Epidermal melanocyte (primary cell): ENCODE data around the gene STX1A.

Experiments used
- DNase-seq: peaks from one replicate; pipeline ENCODE4 v3.0.0; 2011; ENCODE audit warnings: low spot score; ENCODE audit not compliant: insufficient read length

The STX1A gene

DNA sequence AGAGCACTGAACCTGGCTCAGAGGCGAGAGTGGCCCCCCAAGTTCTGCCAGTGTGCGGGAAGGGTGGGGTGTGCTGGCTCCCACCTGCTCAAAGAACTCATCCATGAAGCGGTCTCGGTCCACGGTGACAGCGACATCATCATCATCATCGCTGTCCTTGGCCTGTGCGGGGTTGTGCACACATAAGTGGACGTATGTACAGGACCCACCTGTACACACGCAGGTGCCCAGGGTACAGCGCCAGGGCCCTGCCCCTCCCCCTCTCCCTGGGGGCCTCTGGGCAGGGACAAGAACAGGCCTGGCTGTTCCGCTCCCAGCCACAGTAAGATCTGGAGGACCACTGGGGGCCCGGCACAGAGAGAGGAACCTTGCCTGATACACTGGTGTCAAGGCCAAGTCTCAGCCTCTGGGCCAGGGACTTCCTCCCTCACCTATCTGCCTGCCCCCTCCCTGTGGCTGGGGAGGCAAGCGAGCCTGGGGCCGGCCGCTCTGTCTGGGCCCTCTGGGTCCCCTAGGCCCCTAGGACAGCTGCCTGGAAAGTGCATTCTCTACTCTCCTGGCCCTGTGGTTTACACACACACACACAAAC, 10.4 kb downstream of the STX1A start:
- DNase-seq = no peak

DNA sequence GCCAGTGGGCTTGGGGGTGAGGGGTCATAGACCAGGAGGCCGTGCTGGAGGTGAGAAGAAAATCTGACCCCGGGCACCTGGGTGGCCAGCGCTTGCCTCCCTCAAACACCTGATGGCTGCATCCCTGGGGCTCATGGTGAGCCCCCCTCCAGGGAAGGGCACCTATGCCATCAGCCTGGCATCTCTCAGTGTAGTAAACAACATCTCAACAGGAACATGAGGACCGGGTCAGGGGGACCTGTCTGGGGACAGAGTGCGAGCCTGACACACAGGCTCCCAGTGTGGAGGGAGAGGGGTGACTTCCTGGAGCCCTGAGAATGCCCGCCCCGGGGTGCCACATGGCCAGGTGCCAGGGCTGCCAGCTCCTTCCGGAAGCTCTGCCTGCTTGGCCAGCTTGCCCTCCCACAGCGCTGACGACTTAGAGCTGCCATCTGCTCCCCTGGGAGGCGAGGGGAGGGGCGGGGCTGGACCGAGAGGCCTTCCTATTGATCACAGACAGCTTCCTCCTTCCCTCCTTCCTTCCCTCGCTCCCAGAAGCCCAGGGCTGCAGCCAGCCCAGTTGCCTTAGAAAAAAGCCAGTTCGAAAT, 12.3 kb downstream of the STX1A start:
- DNase-seq = peak; percentile 40

DNA sequence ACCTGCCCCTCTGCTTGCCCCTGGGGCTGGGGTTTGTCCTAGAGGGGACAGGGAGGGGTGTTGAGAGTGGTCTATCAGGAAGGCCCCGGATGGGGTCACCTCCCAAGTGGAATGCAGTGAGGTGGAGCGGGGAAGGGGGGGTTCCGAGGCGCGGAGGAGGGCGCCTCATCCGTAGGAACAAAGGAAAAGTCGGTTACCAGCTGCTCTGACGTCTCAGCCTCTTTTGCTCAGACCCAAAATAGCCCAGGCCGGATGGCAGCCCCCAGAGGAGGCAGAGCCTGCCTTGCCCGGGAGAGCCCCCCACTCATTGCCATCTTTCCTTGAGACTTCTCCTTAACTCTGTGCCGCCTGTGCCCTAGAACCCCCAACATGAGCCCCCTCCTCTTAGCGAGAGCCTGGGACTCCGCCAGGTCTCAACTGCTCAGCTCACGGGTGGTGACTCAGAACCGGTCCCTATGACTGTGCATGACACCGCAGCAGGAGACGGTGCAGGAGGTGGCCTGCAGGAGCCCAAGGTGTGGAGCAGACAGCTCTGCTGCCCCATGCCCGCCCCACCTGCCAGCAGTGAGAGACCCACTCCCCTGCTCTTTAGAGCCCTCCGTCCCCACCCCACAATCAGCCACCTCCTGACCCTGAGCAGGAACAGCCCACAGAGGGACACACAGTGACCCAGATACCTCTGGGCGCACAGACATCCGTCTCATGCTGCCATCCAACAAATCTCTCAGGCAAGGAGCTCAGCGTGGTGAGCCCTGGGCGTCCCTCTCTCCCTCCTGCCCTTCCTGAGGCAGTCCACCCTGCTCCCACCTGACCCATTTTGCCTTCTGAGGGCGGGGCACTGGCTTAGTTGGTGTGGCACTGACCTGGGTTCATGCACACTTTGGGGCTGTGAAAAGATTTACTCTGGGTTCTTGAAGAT, 13.1 kb downstream of the STX1A start:
- peak; percentile 17 for DNase-seq

DNA sequence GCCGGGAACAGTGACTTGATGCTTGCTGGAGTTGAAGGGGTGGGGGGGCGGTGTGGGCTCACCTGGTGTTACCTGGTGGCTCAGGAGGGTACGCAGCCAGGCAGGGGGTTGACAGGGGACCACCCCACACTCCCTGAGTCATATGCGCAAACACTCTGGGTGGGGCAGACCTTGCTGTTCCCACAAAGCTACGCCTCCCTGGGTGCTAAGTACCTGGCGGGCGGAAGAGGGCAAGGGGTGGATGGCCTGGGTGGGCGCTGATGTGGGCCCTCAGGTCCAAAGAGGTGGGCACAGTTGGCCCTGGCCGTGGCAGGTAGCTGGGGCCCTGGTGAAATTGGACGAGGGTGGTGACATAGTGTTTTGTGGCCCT, 13.9 kb downstream of the STX1A start:
- no peak for DNase-seq

- DNase-seq = peak; percentile 17
Measured at GRCh38 chr7:73704640-73705550, 14.6 kb downstream of the STX1A start.

DNA sequence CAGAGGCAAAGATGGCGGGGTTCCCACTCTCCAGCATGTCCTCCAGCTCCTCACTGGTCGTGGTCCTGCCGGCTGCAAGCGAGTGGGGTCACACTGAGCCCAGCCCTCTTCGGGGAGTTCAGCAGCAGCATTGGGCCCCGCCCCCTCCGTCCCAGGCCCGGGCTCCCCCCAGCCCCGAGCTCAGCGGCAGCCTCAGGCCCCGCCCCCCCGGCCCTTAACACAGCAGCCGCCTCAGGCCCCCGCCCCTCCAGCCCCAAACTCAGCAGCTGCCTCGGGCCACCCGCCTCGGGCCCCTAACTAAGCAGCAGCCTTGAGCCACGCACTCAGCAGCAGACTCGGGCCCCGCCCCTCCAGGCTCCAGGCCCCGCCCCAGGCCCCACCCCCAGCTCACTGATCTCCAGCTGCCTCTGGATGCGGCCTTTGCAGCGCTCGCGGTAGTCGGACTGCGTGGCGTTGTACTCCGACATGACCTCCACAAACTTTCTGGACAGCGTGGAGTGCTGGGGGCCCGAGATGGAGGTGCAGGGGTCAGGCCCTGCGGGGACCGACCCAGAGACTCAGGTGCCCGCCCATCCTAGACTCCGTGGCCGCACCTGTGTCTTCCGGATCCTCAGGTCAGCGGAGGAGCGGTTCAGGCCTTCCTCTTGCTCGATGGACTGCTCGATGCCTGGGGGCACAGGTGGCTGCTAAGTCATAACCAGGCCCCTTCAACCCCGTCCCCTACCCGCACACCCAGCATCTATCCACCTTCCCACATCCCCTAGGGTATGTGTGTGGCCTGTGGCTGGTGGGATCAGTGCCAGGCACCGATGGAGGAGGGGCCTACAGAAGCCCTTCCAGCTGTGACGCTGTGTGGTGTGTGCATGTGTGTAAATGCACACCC, 15.5 kb downstream of the STX1A start:
- peak; percentile 25 for DNase-seq

DNA sequence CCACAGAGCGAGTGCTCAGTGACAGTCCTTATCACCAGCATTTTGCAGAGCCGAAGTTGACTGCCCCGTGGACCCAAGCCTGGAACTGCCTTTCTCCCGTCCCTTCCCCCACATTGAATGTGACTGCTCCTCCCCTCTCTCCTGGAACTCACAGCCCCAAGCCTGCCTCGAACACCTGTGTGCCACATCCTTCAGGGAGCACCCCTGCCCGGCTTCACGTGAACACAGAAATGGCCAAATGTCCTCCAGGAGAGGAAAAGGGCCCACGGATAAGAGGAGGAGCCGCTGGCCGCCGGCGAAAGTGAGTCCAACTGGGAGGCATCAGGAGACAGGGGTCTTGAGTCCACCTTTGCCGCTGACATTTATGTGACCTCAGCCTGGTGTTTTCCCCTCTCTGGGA, 16.2 kb downstream of the STX1A start:
- no peak for DNase-seq

DNA sequence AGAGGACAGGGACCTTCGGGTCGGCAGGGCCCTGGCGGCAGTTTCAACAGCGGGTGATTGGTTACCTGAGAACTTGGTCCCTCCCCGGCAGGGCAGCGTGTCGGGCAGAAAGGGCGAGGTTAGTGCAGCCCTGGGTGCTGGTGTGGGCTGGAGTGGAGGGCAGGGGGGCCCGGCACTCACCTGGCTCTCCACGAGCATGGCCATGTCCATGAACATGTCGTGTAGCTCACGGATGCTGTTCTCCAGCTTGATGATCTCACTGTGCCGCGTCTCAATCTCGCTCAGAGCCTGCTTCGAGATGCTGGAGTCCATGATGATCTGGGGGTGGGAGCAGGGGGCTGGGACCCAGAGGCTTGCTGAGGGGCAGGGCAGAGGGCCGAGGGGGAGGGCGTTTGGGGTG, 16.8 kb downstream of the STX1A start:
- no peak for DNase-seq

DNA sequence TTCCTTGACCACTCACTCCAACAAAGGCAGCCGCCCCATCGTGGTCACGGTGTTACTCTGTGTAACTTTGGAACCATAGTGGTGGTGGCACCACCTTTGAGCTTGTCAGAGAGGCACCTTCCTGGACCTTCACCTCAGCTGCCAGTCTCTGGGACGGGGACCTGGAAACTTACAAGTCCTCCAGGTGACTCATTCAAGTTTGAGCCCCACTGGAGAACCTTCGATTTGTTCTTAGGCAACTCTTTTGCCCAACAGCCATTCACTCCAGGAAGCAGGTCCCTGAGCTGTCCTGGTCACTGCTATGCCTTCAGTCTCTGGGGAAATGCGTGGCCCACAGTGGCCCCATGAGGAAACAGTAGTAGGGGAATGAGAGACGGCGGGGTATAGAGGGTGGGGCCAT, 17.2 kb downstream of the STX1A start:
- no peak for DNase-seq

- DNase-seq = peak; percentile 70
Measured at GRCh38 chr7:73701357-73701995, 18.0 kb downstream of the STX1A start.

GRCh38 chr7:73700581-73701134, 18.8 kb downstream of the STX1A start:
- peak; percentile 12 for DNase-seq

DNA sequence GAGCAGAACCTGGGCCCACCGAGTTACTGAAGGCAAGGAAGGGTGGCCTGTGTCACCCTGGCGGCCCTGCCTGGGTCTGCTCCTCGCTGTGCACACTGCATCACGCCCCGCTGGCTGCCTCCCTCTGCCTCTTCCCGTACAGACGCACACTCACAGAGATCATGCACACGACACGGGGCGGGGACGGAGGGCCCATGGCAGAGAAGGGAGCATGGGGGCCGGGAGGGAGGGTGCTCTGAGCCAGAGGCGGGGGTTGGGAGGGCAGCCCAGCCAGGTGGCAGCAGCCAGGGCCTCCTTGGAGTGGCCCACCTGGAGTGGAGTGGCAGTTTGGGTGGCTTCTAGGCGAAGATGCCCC, 19.4 kb downstream of the STX1A start:
- DNase-seq = no peak

- no peak for DNase-seq
Measured at GRCh38 chr7:73699370-73700068, 19.9 kb downstream of the STX1A start.

GRCh38 chr7:73698410-73698809, 21.1 kb downstream of the STX1A start:
- DNase-seq = no peak

GRCh38 chr7:73696372-73696771, 23.1 kb downstream of the STX1A start:
- peak; percentile 9 for DNase-seq

DNA sequence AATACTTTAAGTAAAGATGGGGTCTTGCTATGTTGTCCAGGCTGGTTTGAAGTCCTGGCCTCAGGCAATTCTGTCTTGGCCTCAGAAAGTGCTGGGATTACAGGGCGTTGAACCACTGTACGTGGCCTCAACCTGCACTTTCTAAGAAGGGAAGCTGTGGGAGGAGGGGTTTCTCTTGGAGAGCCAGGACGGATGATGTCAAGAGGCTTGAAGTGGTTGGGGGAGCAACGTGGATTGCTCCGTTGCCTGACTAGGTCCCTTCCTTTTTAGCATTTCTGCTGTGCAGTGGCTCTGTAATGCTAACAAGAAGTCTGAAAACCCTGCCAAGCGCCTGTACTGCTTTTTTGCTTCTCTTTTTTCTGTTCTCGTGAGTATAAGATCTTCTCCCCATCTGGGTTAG, 28.8 kb downstream of the STX1A start:
- DNase-seq = peak; percentile 7

- no peak for DNase-seq
Measured at GRCh38 chr7:73688288-73688687, 31.2 kb downstream of the STX1A start.

GRCh38 chr7:73685311-73685710, 34.2 kb downstream of the STX1A start:
- no peak for DNase-seq
